AG04450 (cell line): ENCODE results near the gene MRPL32. TPM values are rescaled to one million over a fixed set of nuclear protein-coding genes. Genes with fewer than 3 reads are reported as not detected.

ENCODE experiments used
- CTCF ChIA-PET: fragments of 300-600, 350-600 bp; formaldehyde crosslinking; extraction: SDS; loops from one replicate; lab custom pipeline; 2022; ENCODE audit warnings: antibody characterized with exemption, inconsistent platforms; lab: Charles Lee
- POLR2A ChIA-PET: fragments of 350-600 bp; formaldehyde crosslinking; extraction: SDS; loops from one replicate; lab custom pipeline; 2021; ENCODE audit warnings: antibody characterized with exemption, inconsistent platforms; lab: Yijun Ruan, JAX
- DNase-seq: peaks from one replicate; pipeline ENCODE4 v3.0.0-alpha.2; 2011; ENCODE audit warnings: low read depth, low spot score
- H3K27ac ChIP-seq: one replicate; pipeline ENCODE4 v1.5.1; 2012; ENCODE audit warnings: low read depth, low read length, control low read depth
- H3K27me3 ChIP-seq: one replicate; pipeline ENCODE4 v1.6.0; 2012; ENCODE audit warnings: low read length; ENCODE audit not compliant: control insufficient read depth, insufficient read depth
- H3K4me3 ChIP-seq: 2 replicates; pipeline ENCODE4 v1.5.1; 2011; ENCODE audit warnings: mild to moderate bottlenecking, low read depth, low read length, control low read depth
- H3K9me3 ChIP-seq: 2 replicates; pipeline ENCODE4 v1.5.1; 2012; ENCODE audit warnings: low read length; ENCODE audit not compliant: control insufficient read depth, insufficient read depth
- polyA plus RNA-seq: library from polyadenylated mRNA; depleted of rRNA; stranded (reverse); fragments of >200 nt; gene quantifications from 2 replicates; pipeline ENCODE4 v1.2.3, GENCODE V29; 2011
- TF ChIP-seq, protein P1 (sequence below): IDR thresholded peaks from 2 replicates; pipeline ENCODE4 v1.5.1; 2011; ENCODE audit warnings: low read depth, low read length, control low read depth, inconsistent platforms

The MRPL32 gene
- polyA plus RNA-seq, 1 experiment = 68.5 TPM

DNA sequence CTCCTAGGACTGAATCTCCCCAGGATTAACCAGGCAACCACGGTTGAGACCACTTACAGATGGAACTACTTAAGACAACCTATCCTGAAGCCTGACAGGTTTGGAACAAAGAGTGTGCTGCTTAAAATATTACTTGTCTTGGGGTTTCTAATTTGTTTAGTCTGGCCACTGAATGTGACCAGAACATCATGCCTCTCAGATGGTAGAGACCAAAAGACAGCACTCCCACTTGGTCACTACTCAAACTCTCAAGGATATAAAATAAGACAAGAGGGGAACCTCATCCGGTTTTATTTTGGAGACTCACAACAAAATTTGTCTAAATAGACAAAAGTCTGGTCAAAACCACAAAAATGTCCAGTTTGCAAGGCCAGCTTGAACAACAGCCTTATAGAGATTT lies 15.3 kb downstream of the MRPL32 start:
- Histone ChIP-seq H3K27ac (no peak overlapping the region), H3K27me3 (no peaks in the 10 kb centered on the region), H3K4me3 (no peak overlapping the region), H3K9me3 (no peaks in the 10 kb centered on the region)
- ChIA-PET POLR2A (no interaction called here), CTCF (interaction anchor here (1.0 kb wide), 1 partner anchor 314 kb away, joined by 4 read pairs; no protein-coding TSS in a partner anchor)
- TF ChIP-seq, protein P1, sequence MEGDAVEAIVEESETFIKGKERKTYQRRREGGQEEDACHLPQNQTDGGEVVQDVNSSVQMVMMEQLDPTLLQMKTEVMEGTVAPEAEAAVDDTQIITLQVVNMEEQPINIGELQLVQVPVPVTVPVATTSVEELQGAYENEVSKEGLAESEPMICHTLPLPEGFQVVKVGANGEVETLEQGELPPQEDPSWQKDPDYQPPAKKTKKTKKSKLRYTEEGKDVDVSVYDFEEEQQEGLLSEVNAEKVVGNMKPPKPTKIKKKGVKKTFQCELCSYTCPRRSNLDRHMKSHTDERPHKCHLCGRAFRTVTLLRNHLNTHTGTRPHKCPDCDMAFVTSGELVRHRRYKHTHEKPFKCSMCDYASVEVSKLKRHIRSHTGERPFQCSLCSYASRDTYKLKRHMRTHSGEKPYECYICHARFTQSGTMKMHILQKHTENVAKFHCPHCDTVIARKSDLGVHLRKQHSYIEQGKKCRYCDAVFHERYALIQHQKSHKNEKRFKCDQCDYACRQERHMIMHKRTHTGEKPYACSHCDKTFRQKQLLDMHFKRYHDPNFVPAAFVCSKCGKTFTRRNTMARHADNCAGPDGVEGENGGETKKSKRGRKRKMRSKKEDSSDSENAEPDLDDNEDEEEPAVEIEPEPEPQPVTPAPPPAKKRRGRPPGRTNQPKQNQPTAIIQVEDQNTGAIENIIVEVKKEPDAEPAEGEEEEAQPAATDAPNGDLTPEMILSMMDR = no peak
- no peak for DNase-seq

DNA sequence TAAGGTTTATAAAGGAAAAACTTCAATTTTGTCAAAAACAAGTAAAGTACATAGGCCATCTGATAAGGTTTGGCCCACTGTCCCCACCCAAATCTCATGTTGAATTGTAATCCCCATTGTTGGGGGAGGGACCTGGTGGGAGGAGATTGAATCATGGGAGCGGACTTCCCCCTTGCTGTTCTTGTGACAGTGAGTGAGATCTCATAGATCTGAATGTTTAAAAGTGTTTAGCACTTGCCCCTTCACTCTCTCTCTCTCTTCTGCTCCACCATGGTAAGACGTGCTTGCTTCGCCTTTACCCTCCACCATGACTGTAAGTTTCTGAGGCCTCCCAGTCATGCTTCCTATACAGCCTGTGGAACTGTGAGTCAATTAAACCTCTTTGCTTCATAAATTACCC lies 18.2 kb downstream of the MRPL32 start:
- Histone ChIP-seq H3K27me3 (no peaks in the 10 kb centered on the region), H3K9me3 (no peaks in the 10 kb centered on the region), H3K27ac (no peak overlapping the region), H3K4me3 (no peak overlapping the region)
- CTCF ChIA-PET = interaction anchor here (1.0 to 2.0 kb wide), 2 partner anchors 9 kb away, joined by 4 to 11 read pairs; no protein-coding TSS in a partner anchor
- no peak for DNase-seq
- TF ChIP-seq, protein P1 = no peak
- POLR2A ChIA-PET = no interaction called here

DNA sequence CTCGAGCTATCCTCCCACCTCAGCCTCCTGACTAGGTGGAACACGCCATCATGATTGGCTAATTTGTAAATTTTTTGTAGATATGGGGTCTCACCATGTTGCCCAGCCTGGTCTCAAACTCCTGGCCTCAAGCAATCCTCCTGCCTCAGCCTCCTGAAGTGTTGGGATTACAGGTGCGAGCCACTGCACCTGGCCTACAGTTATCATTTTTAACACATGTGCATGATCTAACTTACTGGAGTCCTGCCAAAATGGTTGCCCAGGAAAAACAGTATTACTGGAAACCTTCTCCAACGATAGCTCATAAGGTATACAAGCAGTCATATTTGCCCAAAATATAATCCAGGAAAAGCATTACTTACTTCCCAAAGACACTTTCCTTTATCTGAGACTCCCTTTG lies 20.2 kb downstream of the MRPL32 start:
- Histone ChIP-seq H3K9me3 (no peaks in the 10 kb centered on the region), H3K27me3 (no peaks in the 10 kb centered on the region), H3K27ac (no peak overlapping the region), H3K4me3 (no peak overlapping the region)
- POLR2A ChIA-PET = no interaction called here
- TF ChIP-seq, protein P1 = no peak
- no peak for DNase-seq
- CTCF ChIA-PET = interaction anchor here (1.2 to 2.0 kb wide), 2 partner anchors 11 to 150 kb away, joined by 3 to 11 read pairs; no protein-coding TSS in a partner anchor

DNA sequence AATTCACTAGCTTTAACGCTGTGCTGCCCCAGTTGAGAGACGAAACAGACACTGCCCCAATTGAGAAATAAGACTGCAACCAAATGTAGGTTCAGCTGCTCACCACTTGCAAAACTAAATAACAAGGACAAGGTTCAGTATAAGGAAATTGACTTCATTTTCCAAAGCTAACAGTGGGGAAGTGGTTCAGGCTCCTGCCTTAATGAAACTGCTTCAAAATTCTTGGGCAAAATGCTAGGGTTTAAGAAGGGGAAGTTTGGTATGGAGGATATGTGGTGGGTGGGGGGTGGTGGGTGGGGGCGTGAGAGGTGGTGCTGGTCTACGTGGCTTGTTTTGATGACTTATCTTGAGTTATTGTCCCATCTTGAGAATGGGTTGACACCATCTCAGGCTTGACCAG lies 21.8 kb downstream of the MRPL32 start:
- ChIA-PET CTCF (interaction anchor here (0.6 to 2.0 kb wide), 2 partner anchors 13 to 185 kb away, joined by 3 to 8 read pairs; no protein-coding TSS in a partner anchor), POLR2A (no interaction called here)
- H3K4me3 ChIP-seq = no peak overlapping the region
- H3K27ac ChIP-seq = no peak overlapping the region
- no peak for DNase-seq
- H3K9me3 ChIP-seq = no peaks in the 10 kb centered on the region
- no peaks in the 10 kb centered on the region for H3K27me3 ChIP-seq
- TF ChIP-seq, protein P1 = no peak

DNA sequence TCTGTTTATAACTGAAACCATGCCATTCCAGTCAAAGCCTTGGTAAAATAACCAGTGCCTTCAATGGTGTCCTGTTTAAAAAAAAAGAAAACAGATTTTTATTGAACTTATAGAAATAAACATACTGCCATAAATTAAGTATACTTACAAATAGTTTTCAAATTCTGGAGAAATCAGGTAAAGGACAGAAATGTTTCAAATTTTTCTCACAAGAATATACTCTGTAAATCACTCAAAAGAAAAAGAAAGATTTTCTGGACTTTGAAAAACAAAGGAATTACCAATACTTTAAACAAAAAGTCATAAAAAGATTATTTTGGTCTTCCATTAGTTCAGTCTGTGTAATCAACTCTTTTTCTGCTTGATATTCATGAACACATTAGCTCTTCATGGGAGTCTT lies 23.9 kb downstream of the MRPL32 start:
- H3K27me3 ChIP-seq = no peaks in the 10 kb centered on the region
- no peak for DNase-seq
- no peaks in the 10 kb centered on the region for H3K9me3 ChIP-seq
- no peak overlapping the region for H3K4me3 ChIP-seq
- CTCF ChIA-PET = interaction anchor here (1.9 kb wide), 1 partner anchor 14 kb away, joined by 9 read pairs; no protein-coding TSS in a partner anchor
- POLR2A ChIA-PET = no interaction called here
- TF ChIP-seq, protein P1 = no peak
- no peak overlapping the region for H3K27ac ChIP-seq
